Type B pancreatic cell (in vitro differentiated cells): Measurements from ENCODE around the gene SETD1A. TPM values are rescaled to one million over a fixed set of nuclear protein-coding genes. Genes with fewer than 3 reads are reported as not detected.

ENCODE experiments used
- DNase-seq: peaks from one replicate; pipeline ENCODE4 v3.0.0; 2021; ENCODE audit warnings: mixed read lengths; ENCODE audit not compliant: unreplicated experiment; ENCODE audit errors: extremely low spot score
- H3K27ac Mint-ChIP-seq: 2 replicates; pipeline ENCODE4 v1.8.0; 2021; ENCODE audit warnings: mild to moderate bottlenecking, mixed read lengths
- H3K27me3 Mint-ChIP-seq: 2 replicates; pipeline ENCODE4 v1.8.0; 2021; ENCODE audit warnings: mixed read lengths
- H3K36me3 Mint-ChIP-seq: 2 replicates; pipeline ENCODE4 v1.8.0; 2021; ENCODE audit warnings: mixed read lengths
- H3K4me1 Mint-ChIP-seq: one replicate; pipeline ENCODE4 v1.8.0; 2021; ENCODE audit warnings: mixed read lengths; ENCODE audit not compliant: unreplicated experiment
- H3K4me3 Mint-ChIP-seq: 2 replicates; pipeline ENCODE4 v1.8.0; 2021; ENCODE audit warnings: mild to moderate bottlenecking, mixed read lengths
- H3K9me3 Mint-ChIP-seq: 2 replicates; pipeline ENCODE4 v1.8.0; 2021; ENCODE audit warnings: mixed read lengths
- total RNA-seq: library from RNA; stranded (reverse); gene quantifications from 2 replicates; pipeline ENCODE4 v1.2.1, GENCODE V29; 2021; ENCODE audit warnings: low replicate concordance
- TF ChIP-seq, protein P1 (sequence below): fragments of 200-600 bp; sonication (generic); conservative IDR thresholded peaks from 2 replicates; pipeline ENCODE4 v1.5.0; 2021; ENCODE audit warnings: antibody characterized with exemption, mild to moderate bottlenecking

Gene SETD1A
- total RNA-seq, 1 donor from 2014 or later = 25.0 TPM

DNA sequence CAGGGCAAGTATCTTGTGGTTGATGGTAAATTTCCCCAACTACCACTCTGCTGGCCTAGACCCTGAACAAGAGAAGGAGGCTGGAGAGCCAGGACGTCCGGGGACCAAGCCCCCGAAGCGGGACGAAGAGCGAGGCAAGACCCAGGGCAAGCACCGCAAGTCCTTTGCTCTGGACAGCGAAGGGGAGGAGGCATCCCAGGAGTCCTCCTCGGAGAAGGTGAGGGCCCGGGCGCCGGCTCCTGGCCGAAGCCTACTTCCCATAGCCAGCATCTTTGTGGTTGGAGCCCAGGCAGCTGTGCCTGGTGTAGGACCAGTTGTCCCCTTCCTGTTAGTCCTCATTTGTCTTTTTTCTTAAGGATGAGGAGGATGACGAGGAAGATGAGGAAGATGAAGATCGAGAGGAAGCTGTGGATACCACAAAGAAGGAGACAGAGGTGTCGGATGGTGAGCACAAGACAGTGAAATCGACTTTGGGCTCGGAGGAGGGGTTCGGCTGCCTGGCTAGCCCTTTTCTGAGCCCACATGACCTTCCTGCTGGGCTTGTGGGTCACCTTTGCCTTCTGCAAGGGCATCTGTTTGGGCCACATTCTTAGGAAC, 11.8 kb downstream of the SETD1A start:
- TF ChIP-seq, protein P1, sequence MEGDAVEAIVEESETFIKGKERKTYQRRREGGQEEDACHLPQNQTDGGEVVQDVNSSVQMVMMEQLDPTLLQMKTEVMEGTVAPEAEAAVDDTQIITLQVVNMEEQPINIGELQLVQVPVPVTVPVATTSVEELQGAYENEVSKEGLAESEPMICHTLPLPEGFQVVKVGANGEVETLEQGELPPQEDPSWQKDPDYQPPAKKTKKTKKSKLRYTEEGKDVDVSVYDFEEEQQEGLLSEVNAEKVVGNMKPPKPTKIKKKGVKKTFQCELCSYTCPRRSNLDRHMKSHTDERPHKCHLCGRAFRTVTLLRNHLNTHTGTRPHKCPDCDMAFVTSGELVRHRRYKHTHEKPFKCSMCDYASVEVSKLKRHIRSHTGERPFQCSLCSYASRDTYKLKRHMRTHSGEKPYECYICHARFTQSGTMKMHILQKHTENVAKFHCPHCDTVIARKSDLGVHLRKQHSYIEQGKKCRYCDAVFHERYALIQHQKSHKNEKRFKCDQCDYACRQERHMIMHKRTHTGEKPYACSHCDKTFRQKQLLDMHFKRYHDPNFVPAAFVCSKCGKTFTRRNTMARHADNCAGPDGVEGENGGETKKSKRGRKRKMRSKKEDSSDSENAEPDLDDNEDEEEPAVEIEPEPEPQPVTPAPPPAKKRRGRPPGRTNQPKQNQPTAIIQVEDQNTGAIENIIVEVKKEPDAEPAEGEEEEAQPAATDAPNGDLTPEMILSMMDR = no peak
- no peaks in the 10 kb centered on the region for H3K4me1 Mint-ChIP-seq
- DNase-seq = no peak
- no peaks in the 10 kb centered on the region for H3K9me3 Mint-ChIP-seq
- H3K27me3 Mint-ChIP-seq = no peaks in the 10 kb centered on the region
- no peak overlapping the region for H3K27ac Mint-ChIP-seq
- H3K4me3 Mint-ChIP-seq = no peak overlapping the region
- H3K36me3 Mint-ChIP-seq = peaks cover 29% of the 10 kb centered on the region

DNA sequence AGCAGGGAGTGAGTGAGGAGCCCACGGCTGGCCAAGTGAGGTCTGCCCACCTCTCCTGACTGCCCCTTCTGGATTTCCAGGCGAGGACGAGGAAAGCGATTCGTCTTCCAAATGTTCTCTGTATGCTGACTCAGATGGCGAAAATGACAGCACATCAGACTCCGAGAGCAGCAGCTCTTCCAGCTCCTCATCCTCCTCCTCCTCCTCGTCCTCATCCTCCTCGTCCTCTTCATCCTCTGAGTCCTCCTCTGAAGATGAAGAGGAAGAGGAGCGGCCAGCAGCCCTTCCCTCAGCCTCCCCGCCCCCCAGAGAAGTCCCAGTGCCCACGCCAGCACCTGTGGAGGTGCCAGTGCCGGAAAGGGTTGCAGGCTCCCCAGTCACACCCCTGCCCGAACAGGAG, 13.7 kb downstream of the SETD1A start:
- H3K27me3 Mint-ChIP-seq = no peaks in the 10 kb centered on the region
- H3K9me3 Mint-ChIP-seq = no peaks in the 10 kb centered on the region
- H3K36me3 Mint-ChIP-seq = peaks cover 34% of the 10 kb centered on the region
- H3K4me3 Mint-ChIP-seq = no peak overlapping the region
- TF ChIP-seq, protein P1 = no peak
- DNase-seq = no peak
- H3K27ac Mint-ChIP-seq = no peak overlapping the region
- no peaks in the 10 kb centered on the region for H3K4me1 Mint-ChIP-seq

DNA sequence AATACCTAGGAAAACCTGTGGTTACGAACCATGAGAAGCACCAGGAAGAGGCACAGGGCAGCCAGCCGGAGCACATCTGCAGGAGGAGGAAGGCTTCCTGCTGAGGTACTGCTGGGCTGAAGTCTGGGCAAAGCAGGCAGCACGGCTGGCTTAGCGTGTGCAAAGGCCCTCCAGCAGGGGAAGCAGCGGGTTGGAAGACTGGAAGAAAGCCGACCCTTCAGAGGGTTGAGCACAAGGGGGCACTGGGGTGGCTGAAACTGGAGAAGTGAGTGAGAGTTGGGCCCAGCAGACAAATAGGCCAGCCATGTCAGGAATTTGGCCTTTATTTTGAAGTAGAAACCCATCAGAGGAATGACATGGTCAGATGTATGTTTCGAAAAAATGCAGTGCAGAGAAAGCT, 15.3 kb downstream of the SETD1A start:
- Mint-ChIP-seq H3K9me3 (no peaks in the 10 kb centered on the region), H3K4me1 (no peaks in the 10 kb centered on the region), H3K36me3 (peaks cover 28% of the 10 kb centered on the region), H3K27me3 (no peaks in the 10 kb centered on the region), H3K4me3 (no peak overlapping the region), H3K27ac (no peak overlapping the region)
- no peak for DNase-seq
- TF ChIP-seq, protein P1 = peak; percentile 21

DNA sequence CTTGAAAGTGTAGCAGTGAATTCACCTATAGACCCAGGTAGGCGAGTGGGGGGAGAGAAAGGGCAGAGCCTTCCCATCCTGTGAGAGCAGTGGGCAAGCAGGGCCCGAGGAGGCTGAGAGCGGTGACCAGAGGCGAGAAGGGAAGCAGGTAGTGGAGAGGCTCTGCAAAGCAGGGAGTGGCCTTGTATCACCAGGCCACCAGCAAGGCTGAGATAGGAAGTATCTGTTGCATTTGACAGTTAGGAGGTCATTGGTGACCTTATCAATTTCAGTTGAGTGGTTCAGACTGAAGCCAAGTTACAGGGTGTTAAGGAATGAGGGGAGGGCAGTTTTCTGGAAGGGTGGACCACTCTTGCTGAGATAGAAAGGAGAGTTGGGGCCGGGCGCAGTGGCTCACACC, 16.8 kb downstream of the SETD1A start:
- H3K27me3 Mint-ChIP-seq = no peaks in the 10 kb centered on the region
- TF ChIP-seq, protein P1 = no peak
- no peak for DNase-seq
- H3K4me1 Mint-ChIP-seq = no peaks in the 10 kb centered on the region
- H3K4me3 Mint-ChIP-seq = no peak overlapping the region
- peaks cover 30% of the 10 kb centered on the region for H3K36me3 Mint-ChIP-seq
- H3K27ac Mint-ChIP-seq = no peak overlapping the region
- no peaks in the 10 kb centered on the region for H3K9me3 Mint-ChIP-seq

DNA sequence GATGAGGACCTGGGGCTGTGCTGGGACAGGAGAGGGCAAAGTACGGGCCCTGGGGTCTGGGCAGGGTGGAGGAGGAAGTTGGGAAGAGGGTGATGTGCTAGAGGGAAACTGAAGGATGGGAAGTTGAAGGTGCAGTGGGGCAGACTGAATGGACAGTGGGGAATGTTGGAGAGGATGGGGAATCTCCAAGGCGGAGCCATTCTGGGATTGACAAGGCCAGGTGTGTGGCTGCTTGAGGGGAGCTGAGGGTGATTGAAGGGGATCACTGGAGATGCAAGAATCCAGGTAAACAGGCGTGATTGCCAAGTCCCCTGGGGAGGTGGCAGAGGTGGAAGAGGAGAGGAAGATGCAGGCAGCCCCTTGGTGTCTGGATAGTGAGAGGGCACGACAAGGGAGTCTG, 18.9 kb downstream of the SETD1A start:
- H3K36me3 Mint-ChIP-seq = peaks cover 26% of the 10 kb centered on the region
- no peak overlapping the region for H3K4me3 Mint-ChIP-seq
- no peak overlapping the region for H3K27ac Mint-ChIP-seq
- no peaks in the 10 kb centered on the region for H3K9me3 Mint-ChIP-seq
- no peaks in the 10 kb centered on the region for H3K4me1 Mint-ChIP-seq
- DNase-seq = no peak
- TF ChIP-seq, protein P1 = no peak
- no peaks in the 10 kb centered on the region for H3K27me3 Mint-ChIP-seq

DNA sequence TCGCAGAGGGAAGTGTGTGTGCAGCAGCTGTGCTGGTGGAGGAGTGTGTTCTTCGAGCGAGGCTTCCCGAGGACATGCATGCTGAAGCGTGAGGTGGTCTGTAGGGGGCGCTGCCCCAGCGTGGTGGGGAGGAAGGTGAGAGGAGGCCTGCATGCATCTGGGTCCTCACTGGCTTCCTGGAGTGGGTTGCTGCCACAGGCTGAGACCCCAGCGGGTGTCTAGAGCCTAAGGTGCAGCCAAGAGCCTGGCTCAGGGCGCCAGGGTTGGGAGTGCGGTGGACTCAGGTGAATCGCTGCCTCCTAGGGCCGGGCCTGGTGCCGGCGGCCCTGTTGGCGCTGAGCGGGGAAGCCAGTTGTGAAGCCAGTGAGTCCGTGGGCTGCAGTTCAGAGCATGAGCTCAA, 19.9 kb downstream of the SETD1A start:
- Mint-ChIP-seq H3K36me3 (peaks cover 21% of the 10 kb centered on the region), H3K27ac (no peak overlapping the region), H3K4me1 (no peaks in the 10 kb centered on the region), H3K4me3 (no peak overlapping the region), H3K27me3 (no peaks in the 10 kb centered on the region), H3K9me3 (no peaks in the 10 kb centered on the region)
- TF ChIP-seq, protein P1 = peak; percentile 53
- DNase-seq = no peak
